HEK293T (cell line): ENCODE data around the gene ATF3.

ENCODE experiments used
- ARNT ChIP-seq: fragments of 450-650 bp; IDR thresholded peaks from 2 replicates; pipeline ENCODE4 v1.6.1; 2017; ENCODE audit warnings: mild to moderate bottlenecking
- BHLHE40 ChIP-seq: fragments of 450-650 bp; IDR thresholded peaks from 2 replicates; pipeline ENCODE4 v1.6.1; 2016; ENCODE audit warnings: mild to moderate bottlenecking, moderate library complexity, borderline replicate concordance
- ELF4 ChIP-seq: fragments of 450-650 bp; IDR thresholded peaks from 2 replicates; pipeline ENCODE4 v1.6.1; 2017; ENCODE audit warnings: antibody characterized with exemption
- FOXK2 ChIP-seq: fragments of 450-650 bp; IDR thresholded peaks from 2 replicates; pipeline ENCODE4 v1.6.1; 2016; ENCODE audit warnings: mild to moderate bottlenecking
- HDGF ChIP-seq: fragments of 450-650 bp; IDR thresholded peaks from 2 replicates; pipeline ENCODE4 v1.6.1; 2017; ENCODE audit warnings: antibody characterized with exemption, borderline replicate concordance
- LEF1 ChIP-seq: fragments of 450-650 bp; IDR thresholded peaks from 2 replicates; pipeline ENCODE4 v1.6.1; 2017; ENCODE audit warnings: mild to moderate bottlenecking, borderline replicate concordance
- SP1 ChIP-seq: fragments of 450-650 bp; IDR thresholded peaks from 2 replicates; pipeline ENCODE4 v1.6.1; 2017
- ZNF384 ChIP-seq: fragments of 450-650 bp; IDR thresholded peaks from 2 replicates; pipeline ENCODE4 v1.6.1; 2016

DNA sequence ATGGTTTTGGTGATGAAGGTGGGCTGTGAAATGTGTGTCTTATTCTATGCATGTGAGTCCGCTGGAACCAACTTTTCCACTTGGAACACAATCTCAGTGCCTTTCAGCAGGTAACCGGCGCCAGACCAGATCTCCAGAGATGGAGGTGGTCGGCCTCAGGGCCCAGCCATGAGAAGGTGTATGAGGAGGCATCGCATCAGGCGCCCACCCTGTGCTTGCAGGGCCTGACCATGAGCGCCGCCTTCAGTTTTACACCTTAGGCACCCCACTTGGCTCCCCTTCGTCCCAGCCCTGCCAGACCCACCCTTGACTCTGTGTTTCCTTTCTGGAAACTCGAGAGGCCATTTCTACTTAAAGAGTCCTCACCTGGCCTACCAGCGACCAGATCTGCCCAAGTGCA is 48.6 kb upstream of the ATF3 start:
- TF ChIP-seq HDGF, result no peak
- TF ChIP-seq BHLHE40, result no peak
- TF ChIP-seq FOXK2, result no peak
- TF ChIP-seq ZNF384, result no peak
- TF ChIP-seq ELF4, result no peak
- TF ChIP-seq ARNT, result no peak
- TF ChIP-seq LEF1, result no peak
- no peak for TF ChIP-seq SP1
